SK-N-SH treated with all-trans-retinoic acid at 6 μM for 48 hours (cell line): ENCODE results near the gene DRG2.

Experiments
- ATAC-seq: fragments of 200-7000 bp; cut with Tn5 transposase; 3 replicates; pipeline ENCODE4 v1.9.1; 2020; ENCODE audit warnings: mild to moderate bottlenecking, moderate library complexity
- ARNTL ChIP-seq: fragments of 450-650 bp; formaldehyde crosslinking; IDR thresholded peaks from 2 replicates; pipeline ENCODE4 v1.5.0; 2020; ENCODE audit warnings: low read depth, mild to moderate bottlenecking, moderate library complexity, borderline replicate concordance
- CSDC2 ChIP-seq: fragments of 250-450 bp; sonication (Bioruptor Pico); IDR thresholded peaks from 2 replicates; pipeline ENCODE4 v1.5.0; 2020; ENCODE audit warnings: mild to moderate bottlenecking, moderate library complexity
- CSRNP3 ChIP-seq: fragments of 250-450 bp; sonication (Bioruptor Pico); IDR thresholded peaks from 2 replicates; pipeline ENCODE4 v1.5.1; 2021; ENCODE audit warnings: mild to moderate bottlenecking, moderate library complexity
- ESRRG ChIP-seq: fragments of 250-450 bp; sonication (Bioruptor Pico); IDR thresholded peaks from 2 replicates; pipeline ENCODE4 v1.6.1; 2021; ENCODE audit warnings: mild to moderate bottlenecking
- GLIS3 ChIP-seq: fragments of 250-450 bp; sonication (Bioruptor Pico); IDR thresholded peaks from 2 replicates; pipeline ENCODE4 v1.5.0; 2020; ENCODE audit warnings: mild to moderate bottlenecking, moderate library complexity
- OSR1 ChIP-seq: fragments of 250-450 bp; sonication (Bioruptor Pico); IDR thresholded peaks from 2 replicates; pipeline ENCODE4 v1.8.0; 2022; ENCODE audit warnings: moderate library complexity, mild to moderate bottlenecking, inconsistent platforms
- PPARA ChIP-seq: fragments of 250-450 bp; sonication (Bioruptor Pico); IDR thresholded peaks from 2 replicates; pipeline ENCODE4 v1.5.0; 2020; ENCODE audit warnings: mild to moderate bottlenecking, borderline replicate concordance
- SNAI2 ChIP-seq: fragments of 250-450 bp; sonication (Bioruptor Pico); IDR thresholded peaks from 2 replicates; pipeline ENCODE4 v1.5.0; 2020; ENCODE audit warnings: mild to moderate bottlenecking, moderate library complexity
- TCF4 ChIP-seq: fragments of 250-450 bp; sonication (Bioruptor Pico); IDR thresholded peaks from 2 replicates; pipeline ENCODE4 v1.8.0; 2021; ENCODE audit warnings: mild to moderate bottlenecking, moderate library complexity, borderline replicate concordance
- TOX ChIP-seq: fragments of 250-450 bp; sonication (Bioruptor Pico); IDR thresholded peaks from 2 replicates; pipeline ENCODE4 v1.8.0; 2021; ENCODE audit warnings: mild to moderate bottlenecking, moderate library complexity, borderline replicate concordance
- ZC3H10 ChIP-seq: fragments of 250-450 bp; sonication (Bioruptor Pico); IDR thresholded peaks from 2 replicates; pipeline ENCODE4 v1.5.1; 2021; ENCODE audit warnings: mild to moderate bottlenecking, moderate library complexity
- ZFP3 ChIP-seq: fragments of 250-450 bp; sonication (Bioruptor Pico); IDR thresholded peaks from 2 replicates; pipeline ENCODE4 v1.5.0; 2020; ENCODE audit warnings: mild to moderate bottlenecking, moderate library complexity
- ZFP30 ChIP-seq: fragments of 450-650 bp; formaldehyde crosslinking; IDR thresholded peaks from 2 replicates; pipeline ENCODE4 v1.5.0; 2022; ENCODE audit warnings: mild to moderate bottlenecking, moderate library complexity
- ZNF565 ChIP-seq: fragments of 450-650 bp; formaldehyde crosslinking; conservative IDR thresholded peaks from 2 replicates; pipeline ENCODE4 v1.5.0; 2020; ENCODE audit warnings: low read depth, mild to moderate bottlenecking, moderate library complexity
- ZNF70 ChIP-seq: fragments of 450-650 bp; formaldehyde crosslinking; IDR thresholded peaks from 2 replicates; pipeline ENCODE4 v1.5.0; 2020; ENCODE audit warnings: mild to moderate bottlenecking, moderate library complexity
- ZNF8 ChIP-seq: fragments of 450-650 bp; formaldehyde crosslinking; IDR thresholded peaks from 2 replicates; pipeline ENCODE4 v1.5.0; 2020; ENCODE audit warnings: mild to moderate bottlenecking, moderate library complexity
- TF ChIP-seq, protein P1 (sequence below): fragments of 250-450 bp; sonication (Bioruptor Pico); IDR thresholded peaks from 2 replicates; pipeline ENCODE4 v1.5.1; 2020; ENCODE audit warnings: low read depth, mild to moderate bottlenecking, moderate library complexity
- TF ChIP-seq, protein P2 (sequence below): fragments of 250-450 bp; sonication (Bioruptor Pico); IDR thresholded peaks from 2 replicates; pipeline ENCODE4 v1.8.0; 2020; ENCODE audit warnings: mild to moderate bottlenecking, moderate library complexity, borderline replicate concordance

The DRG2 gene

DNA sequence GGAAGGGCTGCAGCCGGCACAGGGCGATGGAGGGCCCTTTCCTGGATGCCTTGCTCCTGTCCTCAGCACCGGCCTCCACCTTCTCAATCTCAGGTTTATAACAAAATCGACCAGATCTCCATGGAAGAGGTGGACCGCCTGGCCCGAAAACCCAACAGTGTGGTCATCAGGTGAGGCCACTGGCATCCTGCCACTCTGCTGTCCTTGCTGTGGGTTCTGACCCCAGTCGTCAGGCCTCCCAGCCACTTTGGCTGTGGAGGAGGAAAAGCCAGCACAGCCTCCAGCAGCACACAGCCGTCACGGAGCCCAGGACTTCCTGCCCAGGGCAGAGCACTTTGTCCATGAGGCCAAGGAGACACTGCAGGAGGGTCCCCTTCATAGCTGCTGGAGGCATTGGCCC, 14.1 kb downstream of the DRG2 start:
- ATAC-seq = no peak

GRCh38 chr17:18102640-18103039, 14.9 kb downstream of the DRG2 start:
- ATAC-seq = no peak
- TF ChIP-seq TCF4 (CRISPR knock-in tag) (no peak), ZNF8 (CRISPR knock-in tag) (no peak), TOX (no peak), CSDC2 (CRISPR knock-in tag) (no peak), ESRRG (no peak), ZFP3 (CRISPR knock-in tag) (no peak)
- TF ChIP-seq, protein P1, sequence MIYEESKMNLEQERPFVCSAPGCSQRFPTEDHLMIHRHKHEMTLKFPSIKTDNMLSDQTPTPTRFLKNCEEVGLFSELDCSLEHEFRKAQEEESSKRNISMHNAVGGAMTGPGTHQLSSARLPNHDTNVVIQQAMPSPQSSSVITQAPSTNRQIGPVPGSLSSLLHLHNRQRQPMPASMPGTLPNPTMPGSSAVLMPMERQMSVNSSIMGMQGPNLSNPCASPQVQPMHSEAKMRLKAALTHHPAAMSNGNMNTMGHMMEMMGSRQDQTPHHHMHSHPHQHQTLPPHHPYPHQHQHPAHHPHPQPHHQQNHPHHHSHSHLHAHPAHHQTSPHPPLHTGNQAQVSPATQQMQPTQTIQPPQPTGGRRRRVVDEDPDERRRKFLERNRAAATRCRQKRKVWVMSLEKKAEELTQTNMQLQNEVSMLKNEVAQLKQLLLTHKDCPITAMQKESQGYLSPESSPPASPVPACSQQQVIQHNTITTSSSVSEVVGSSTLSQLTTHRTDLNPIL (CRISPR knock-in tag) = no peak

More for the DNA sequence above, 14.1 kb downstream of the DRG2 start:
- TF ChIP-seq ARNTL (CRISPR knock-in tag) (no peak), CSRNP3 (no peak), ZNF565 (CRISPR knock-in tag) (no peak), ZNF70 (CRISPR knock-in tag) (no peak), ZFP30 (CRISPR knock-in tag) (no peak), PPARA (CRISPR knock-in tag) (no peak), TCF4 (CRISPR knock-in tag) (no peak), CSDC2 (CRISPR knock-in tag) (no peak), GLIS3 (CRISPR knock-in tag) (no peak)
- TF ChIP-seq, protein P2, sequence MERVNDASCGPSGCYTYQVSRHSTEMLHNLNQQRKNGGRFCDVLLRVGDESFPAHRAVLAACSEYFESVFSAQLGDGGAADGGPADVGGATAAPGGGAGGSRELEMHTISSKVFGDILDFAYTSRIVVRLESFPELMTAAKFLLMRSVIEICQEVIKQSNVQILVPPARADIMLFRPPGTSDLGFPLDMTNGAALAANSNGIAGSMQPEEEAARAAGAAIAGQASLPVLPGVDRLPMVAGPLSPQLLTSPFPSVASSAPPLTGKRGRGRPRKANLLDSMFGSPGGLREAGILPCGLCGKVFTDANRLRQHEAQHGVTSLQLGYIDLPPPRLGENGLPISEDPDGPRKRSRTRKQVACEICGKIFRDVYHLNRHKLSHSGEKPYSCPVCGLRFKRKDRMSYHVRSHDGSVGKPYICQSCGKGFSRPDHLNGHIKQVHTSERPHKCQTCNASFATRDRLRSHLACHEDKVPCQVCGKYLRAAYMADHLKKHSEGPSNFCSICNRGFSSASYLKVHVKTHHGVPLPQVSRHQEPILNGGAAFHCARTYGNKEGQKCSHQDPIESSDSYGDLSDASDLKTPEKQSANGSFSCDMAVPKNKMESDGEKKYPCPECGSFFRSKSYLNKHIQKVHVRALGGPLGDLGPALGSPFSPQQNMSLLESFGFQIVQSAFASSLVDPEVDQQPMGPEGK (CRISPR knock-in tag) = no peak
- TF ChIP-seq, protein P1 (CRISPR knock-in tag) = no peak

DNA sequence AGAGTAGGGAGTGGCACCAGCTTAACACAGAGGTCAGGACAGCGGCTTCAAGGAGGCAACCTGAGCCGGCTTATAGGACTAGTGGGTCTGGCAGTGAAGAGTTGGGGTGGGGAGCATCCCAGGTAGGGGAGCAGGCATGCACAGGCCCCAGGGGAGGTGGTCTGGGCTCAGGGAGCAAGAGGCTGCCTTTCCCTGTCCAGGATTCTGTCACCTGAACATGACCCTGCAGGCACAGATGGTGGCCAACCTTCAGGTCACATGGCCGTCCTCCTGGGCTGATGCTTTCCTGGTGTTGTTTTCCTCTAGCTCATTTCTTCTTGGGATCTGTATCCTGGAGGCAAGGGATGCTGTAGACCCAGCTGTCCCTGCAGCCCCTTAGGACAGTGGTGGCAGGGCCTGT, 17.3 kb downstream of the DRG2 start:
- TF ChIP-seq CSRNP3 = no peak
- no peak for TF ChIP-seq TOX
- TF ChIP-seq ZFP30 (CRISPR knock-in tag) = no peak
- no peak for TF ChIP-seq OSR1 (CRISPR knock-in tag)
- ATAC-seq = no peak

GRCh38 chr17:18105595-18105994, 17.8 kb downstream of the DRG2 start:
- ATAC-seq = no peak
- TF ChIP-seq ARNTL (CRISPR knock-in tag) = no peak
- TF ChIP-seq ZC3H10 = no peak
- TF ChIP-seq, protein P1 (CRISPR knock-in tag) = no peak
- TF ChIP-seq ZFP30 (CRISPR knock-in tag) = no peak
- no peak for TF ChIP-seq ESRRG
- no peak for TF ChIP-seq GLIS3 (CRISPR knock-in tag)
- TF ChIP-seq TCF4 (CRISPR knock-in tag) = no peak
- TF ChIP-seq, protein P2 (CRISPR knock-in tag) = no peak
- TF ChIP-seq ZNF8 (CRISPR knock-in tag) = no peak
- no peak for TF ChIP-seq TOX
- no peak for TF ChIP-seq SNAI2
- TF ChIP-seq CSRNP3 = no peak
- TF ChIP-seq ZNF565 (CRISPR knock-in tag) = no peak
- TF ChIP-seq OSR1 (CRISPR knock-in tag) = no peak
